ENCODE data around the gene MFF. TPM values are rescaled to one million over a fixed set of nuclear protein-coding genes. Genes with fewer than 3 reads are reported as not detected.
"Not testable (repeated sequence)": the region's sequence is repeated elsewhere in the genome, so short reads cannot be mapped to it uniquely, and the experiment has no call there.

MFF gene
- total RNA-seq, 2 donors from 2014 or later = 74.8 to 93.0 TPM

GRCh38 chr2:227378371-227378782, 53.3 kb downstream of the MFF start:
- Histone ChIP-seq H3K9me3 (ENCODE audit: control insufficient read depth, low read length) (no peaks in the 10 kb centered on the region), H3K27ac (ENCODE audit: low read depth, low read length) (no peak overlapping the region), H3K36me3 (ENCODE audit: control insufficient read depth, insufficient read depth, low read length) (no peaks in the 10 kb centered on the region), H3K4me3 (ENCODE audit: low read length) (no peak overlapping the region), H3K27me3 (ENCODE audit: control insufficient read depth, insufficient read depth, low read length, poor library complexity, severe bottlenecking) (no peaks in the 10 kb centered on the region), H3K9ac (ENCODE audit: extremely low read depth, low read length, poor library complexity, severe bottlenecking) (no peak overlapping the region), H3K4me1 (ENCODE audit: control insufficient read depth, insufficient read depth, low read length) (no peaks in the 10 kb centered on the region)
- TF ChIP-seq CTCF (conservative IDR thresholded peaks at IDR 0.05) = no peak
- Mint-ChIP-seq H3K4me1 (peaks cover 8% of the 10 kb centered on the region), H3K4me3 (no peak overlapping the region), H3K36me3 (ENCODE audit: low read depth) (no peaks in the 10 kb centered on the region), H3K27me3 (ENCODE audit: insufficient read depth) (no peaks in the 10 kb centered on the region), H3K27ac (no peak overlapping the region), H3K9me3 (no peaks in the 10 kb centered on the region)
- no peak for DNase-seq
- WGBS, 2 experiments (ENCODE audit: insufficient coverage in 1 of 2, insufficient read length in 1 of 2) = 94 to 95% methylated on average over 2 to 4 of the region's 4 CpGs

DNA sequence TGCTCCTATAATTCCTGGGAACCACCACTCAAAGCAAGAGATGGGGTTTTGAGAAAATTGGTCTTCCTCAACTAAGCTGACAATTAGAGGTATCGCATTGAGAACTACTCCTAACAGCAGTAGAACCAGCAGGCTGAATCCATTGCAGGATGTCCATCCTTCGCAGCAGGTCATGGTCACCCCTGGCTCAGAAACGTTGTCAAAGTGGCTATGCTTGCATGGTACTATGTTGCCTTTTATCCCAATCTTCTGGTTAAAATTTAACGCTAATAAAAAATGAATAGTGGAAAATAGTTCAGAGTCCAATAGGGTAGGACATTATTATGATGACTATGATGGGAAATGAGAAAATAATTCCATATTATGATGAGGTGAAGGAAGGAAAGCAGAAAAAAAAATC, 54.0 kb downstream of the MFF start, which contains the start of gene TM4SF20:
Gene TM4SF20 (minus strand): TSS at position 212 of the 400 bp plus-strand sequence. CDS start 38 bp downstream, at position 174.
- H3K4me1 ChIP-seq (ENCODE audit: control insufficient read depth, insufficient read depth, low read length) = no peaks in the 10 kb centered on the region
- H3K27ac Mint-ChIP-seq = no peak within 1 kb of the TSS
- DNase-seq = no peak
- H3K36me3 ChIP-seq (ENCODE audit: control insufficient read depth, insufficient read depth, low read length) = no peaks in the 10 kb centered on the region
- H3K4me1 Mint-ChIP-seq = peaks cover 8% of the 10 kb centered on the region
- H3K9ac ChIP-seq (ENCODE audit: extremely low read depth, low read length, poor library complexity, severe bottlenecking) = no peak within 1 kb of the TSS
- 83 to 88% methylated on average over 3 to 4 of the region's 4 CpGs for WGBS, 2 experiments (ENCODE audit: insufficient coverage in 1 of 2, insufficient read length in 1 of 2)
- no peaks in the 10 kb centered on the region for H3K36me3 Mint-ChIP-seq (ENCODE audit: low read depth)
- no peaks in the 10 kb centered on the region for H3K9me3 ChIP-seq (ENCODE audit: control insufficient read depth, low read length)
- no peak within 1 kb of the TSS for H3K27ac ChIP-seq (ENCODE audit: low read depth, low read length)
- TF ChIP-seq CTCF (conservative IDR thresholded peaks at IDR 0.05) = no peak
- H3K4me3 Mint-ChIP-seq = no peak within 1 kb of the TSS
- H3K27me3 Mint-ChIP-seq (ENCODE audit: insufficient read depth) = no peaks in the 10 kb centered on the region
- H3K27me3 ChIP-seq (ENCODE audit: control insufficient read depth, insufficient read depth, low read length, poor library complexity, severe bottlenecking) = no peaks in the 10 kb centered on the region
- no peak within 1 kb of the TSS for H3K4me3 ChIP-seq (ENCODE audit: low read length)
- H3K9me3 Mint-ChIP-seq = no peaks in the 10 kb centered on the region

- H3K9me3 Mint-ChIP-seq; DNase-seq; H3K4me3 Mint-ChIP-seq; H3K27ac ChIP-seq (ENCODE audit: low read depth, low read length); H3K36me3 ChIP-seq (ENCODE audit: control insufficient read depth, insufficient read depth, low read length); H3K4me1 ChIP-seq (ENCODE audit: control insufficient read depth, insufficient read depth, low read length); H3K4me1 Mint-ChIP-seq; H3K27ac Mint-ChIP-seq; H3K27me3 Mint-ChIP-seq (ENCODE audit: insufficient read depth); H3K27me3 ChIP-seq (ENCODE audit: control insufficient read depth, insufficient read depth, low read length, poor library complexity, severe bottlenecking); H3K36me3 Mint-ChIP-seq (ENCODE audit: low read depth); H3K9me3 ChIP-seq (ENCODE audit: control insufficient read depth, low read length); H3K9ac ChIP-seq (ENCODE audit: extremely low read depth, low read length, poor library complexity, severe bottlenecking); H3K4me3 ChIP-seq (ENCODE audit: low read length): not testable (repeated sequence)
- 100% methylated on average over 2 of the region's 2 CpGs; no CpG with 5 or more reads in 1 of the 2 experiments for WGBS, 2 experiments (ENCODE audit: insufficient coverage in 1 of 2, insufficient read length in 1 of 2)
Measured at GRCh38 chr2:227382241-227382835, 57.3 kb downstream of the MFF start.

DNA sequence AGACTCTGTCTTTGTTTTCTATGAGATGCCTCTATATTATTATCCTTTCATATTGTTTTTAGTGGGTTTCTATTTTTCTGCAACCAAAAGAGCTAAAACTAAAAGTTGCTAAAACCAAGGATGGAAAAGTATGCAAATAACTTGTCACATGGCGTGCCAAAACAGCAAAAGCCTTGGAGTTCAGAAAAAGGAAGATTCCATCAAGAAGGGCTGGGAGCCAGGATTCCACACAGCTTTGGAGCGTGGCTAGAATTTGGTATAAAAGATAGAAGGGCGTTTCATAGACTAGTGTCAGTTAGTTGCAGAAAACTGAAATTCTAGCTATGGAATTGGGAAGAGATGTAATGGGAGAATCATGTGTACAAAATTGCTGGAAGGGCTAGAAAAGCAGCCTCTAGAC, 58.6 kb downstream of the MFF start:
- no peaks in the 10 kb centered on the region for H3K9me3 Mint-ChIP-seq
- H3K27me3 ChIP-seq (ENCODE audit: control insufficient read depth, insufficient read depth, low read length, poor library complexity, severe bottlenecking) = no peaks in the 10 kb centered on the region
- H3K36me3 Mint-ChIP-seq (ENCODE audit: low read depth) = no peaks in the 10 kb centered on the region
- H3K9me3 ChIP-seq (ENCODE audit: control insufficient read depth, low read length) = no peaks in the 10 kb centered on the region
- H3K4me3 ChIP-seq (ENCODE audit: low read length) = no peak overlapping the region
- no peaks in the 10 kb centered on the region for H3K36me3 ChIP-seq (ENCODE audit: control insufficient read depth, insufficient read depth, low read length)
- no peaks in the 10 kb centered on the region for H3K4me1 ChIP-seq (ENCODE audit: control insufficient read depth, insufficient read depth, low read length)
- H3K4me1 Mint-ChIP-seq = no peaks in the 10 kb centered on the region
- H3K27ac ChIP-seq (ENCODE audit: low read depth, low read length) = no peak overlapping the region
- H3K9ac ChIP-seq (ENCODE audit: extremely low read depth, low read length, poor library complexity, severe bottlenecking) = no peak overlapping the region
- H3K27ac Mint-ChIP-seq = no peak overlapping the region
- H3K27me3 Mint-ChIP-seq (ENCODE audit: insufficient read depth) = no peaks in the 10 kb centered on the region
- no peak for DNase-seq
- 85 to 86% methylated on average over 3 of the region's 3 CpGs for WGBS, 2 experiments (ENCODE audit: insufficient coverage in 1 of 2, insufficient read length in 1 of 2)
- TF ChIP-seq CTCF (conservative IDR thresholded peaks at IDR 0.05) = no peak
- no peak overlapping the region for H3K4me3 Mint-ChIP-seq
